ENCODE results near the gene UPK1A. TPM values are rescaled to one million over a fixed set of nuclear protein-coding genes. Genes with fewer than 3 reads are reported as not detected.

Gene UPK1A
- total and polyA plus RNA-seq, 2 donors (not counting 1 experiment from before 2014, with no cell fraction given): 0.16 TPM; not detected in 1

GRCh38 chr19:35629332-35629633, 37.0 kb upstream of the UPK1A start:
- Histone ChIP-seq H3K27me3 (replicated peaks in 1 of 4; ENCODE audit: control extremely low read depth in 1 of 4, control insufficient read depth in 3 of 4, insufficient read depth in 4 of 4, low read length in 3 of 4) (no peaks in the 10 kb centered on the region), H3K36me3 (replicated peaks in 1 of 2; ENCODE audit: control extremely low read depth in 1 of 2, control insufficient read depth in 1 of 2, extremely low read depth in 1 of 2, insufficient read depth in 2 of 2, low read length in 1 of 2) (peaks cover 0 to 34% of the 10 kb centered on the region in 2 experiments), H3K4me1 (ENCODE audit: control insufficient read depth in 2 of 2, insufficient read depth in 2 of 2, low read length in 2 of 2) (peaks cover 8 to 17% of the 10 kb centered on the region in 2 donors), H3K4me2 (replicated peaks; ENCODE audit: low read depth, low read length, poor library complexity, severe bottlenecking) (peak overlapping the region; percentile 78), H3K9ac (ENCODE audit: low read length) (peak overlapping the region; percentile 81), H4K20me1 (ENCODE audit: control insufficient read depth, insufficient read depth, low read length, poor library complexity, severe bottlenecking) (peaks cover 9% of the 10 kb centered on the region), H3K27ac (ENCODE audit: low read length in 2 of 2) (peak overlapping the region; percentile 80 to 89), H3K9me3 (ENCODE audit: control extremely low read depth in 1 of 3, control insufficient read depth in 2 of 3, insufficient read depth in 1 of 3, low read length in 2 of 3) (no peaks in the 10 kb centered on the region), H3K4me3 (ENCODE audit: control extremely low read depth in 1 of 5, extremely low read depth in 1 of 5, insufficient read depth in 1 of 5, low read depth in 2 of 5, low read length in 4 of 5) (peak overlapping the region; percentile 81 to 98 (median 85)), H2AFZ (ENCODE audit: insufficient read depth, low read depth, low read length, poor library complexity, severe bottlenecking) (peak overlapping the region; percentile 91), H3K79me2 (ENCODE audit: control insufficient read depth, insufficient read depth, low read length) (peaks cover 4% of the 10 kb centered on the region)
- POLR2A ChIA-PET: interaction anchor here (2.2 kb wide), 1 partner anchor 19 kb away, joined by 5 read pairs; no protein-coding TSS in a partner anchor
- WGBS (ENCODE audit: insufficient coverage): 9% methylated on average over 10 of the region's 15 CpGs
- Mint-ChIP-seq H3K4me1 (peaks cover 25% of the 10 kb centered on the region), H3K9me3 (ENCODE audit: insufficient read depth) (no peaks in the 10 kb centered on the region), H3K27ac (peak overlapping the region; percentile 99), H3K27me3 (no peaks in the 10 kb centered on the region), H3K4me3 (peak overlapping the region; percentile 99)
- CTCF ChIA-PET: interaction anchor here (0.9 kb wide), 1 partner anchor 23 kb away, joined by 3 read pairs; no protein-coding TSS in a partner anchor
- intact Hi-C loops (cut with micrococcal nuclease): no loop called here
- no peak for ATAC-seq (ENCODE audit: low read depth)
- no peak for TF ChIP-seq CTCF (IDR thresholded peaks at IDR 0.05)
- no peak for TF ChIP-seq EZH2 (IDR thresholded peaks at IDR 0.05; ENCODE audit: borderline replicate concordance, insufficient read depth, low read depth, low read length, poor library complexity, severe bottlenecking)
- no peak for DNase-seq

DNA sequence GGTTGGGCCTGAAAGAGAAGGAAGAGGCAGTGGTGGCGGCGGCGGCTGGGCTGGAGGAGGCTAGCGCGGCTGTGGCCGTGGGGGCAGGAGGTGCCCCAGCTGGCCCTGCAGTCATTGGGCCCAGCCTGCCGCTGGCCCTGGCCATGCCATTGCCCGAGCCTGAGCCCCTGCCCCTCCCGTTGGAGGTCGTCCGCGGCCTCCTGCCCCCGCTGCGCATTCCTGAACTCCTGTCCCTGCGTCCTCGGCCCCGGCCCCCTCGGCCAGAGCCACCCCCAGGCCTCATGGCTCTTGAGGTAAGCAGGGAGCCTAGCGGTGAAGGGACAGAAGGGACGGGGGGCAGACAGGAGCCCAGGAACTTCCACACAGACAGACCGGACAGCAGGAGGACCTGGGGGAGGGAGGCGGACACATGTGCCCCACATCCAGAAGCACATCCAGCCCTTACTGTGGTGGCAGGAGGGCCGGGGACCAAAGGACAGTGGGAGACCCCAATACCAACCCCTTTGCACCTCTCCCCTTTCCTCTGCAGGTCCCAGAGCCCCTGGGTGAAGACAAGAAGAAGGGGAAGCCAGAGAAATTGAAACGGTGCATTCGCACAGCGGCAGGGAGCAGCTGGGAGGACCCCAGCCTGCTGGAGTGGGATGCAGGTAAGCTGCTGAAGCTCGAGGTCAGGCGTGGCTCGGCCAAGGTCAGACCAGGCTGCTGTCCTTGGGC, 32.4 kb upstream of the UPK1A start:
- H3K4me1 Mint-ChIP-seq: peaks cover 15% of the 10 kb centered on the region
- H3K27me3 Mint-ChIP-seq: no peaks in the 10 kb centered on the region
- Histone ChIP-seq H3K4me3 (ENCODE audit: control extremely low read depth in 1 of 5, extremely low read depth in 1 of 5, insufficient read depth in 1 of 5, low read depth in 2 of 5, low read length in 4 of 5) (no peak overlapping the region), H3K79me2 (ENCODE audit: control insufficient read depth, insufficient read depth, low read length) (peaks cover 4% of the 10 kb centered on the region), H3K27me3 (replicated peaks in 1 of 4; ENCODE audit: control extremely low read depth in 1 of 4, control insufficient read depth in 3 of 4, insufficient read depth in 4 of 4, low read length in 3 of 4) (no peaks in the 10 kb centered on the region), H3K4me2 (replicated peaks; ENCODE audit: low read depth, low read length, poor library complexity, severe bottlenecking) (no peak overlapping the region), H3K27ac (ENCODE audit: low read length in 2 of 2) (no peak overlapping the region), H3K9ac (ENCODE audit: low read length) (no peak overlapping the region), H3K36me3 (replicated peaks in 1 of 2; ENCODE audit: control extremely low read depth in 1 of 2, control insufficient read depth in 1 of 2, extremely low read depth in 1 of 2, insufficient read depth in 2 of 2, low read length in 1 of 2) (peaks cover 1 to 64% of the 10 kb centered on the region in 2 experiments), H2AFZ (ENCODE audit: insufficient read depth, low read depth, low read length, poor library complexity, severe bottlenecking) (no peak overlapping the region), H4K20me1 (ENCODE audit: control insufficient read depth, insufficient read depth, low read length, poor library complexity, severe bottlenecking) (peaks cover 9% of the 10 kb centered on the region), H3K9me3 (ENCODE audit: control extremely low read depth in 1 of 3, control insufficient read depth in 2 of 3, insufficient read depth in 1 of 3, low read length in 2 of 3) (no peaks in the 10 kb centered on the region), H3K4me1 (ENCODE audit: control insufficient read depth in 2 of 2, insufficient read depth in 2 of 2, low read length in 2 of 2) (peaks cover 3 to 9% of the 10 kb centered on the region in 2 donors)
- TF ChIP-seq EZH2 (IDR thresholded peaks at IDR 0.05; ENCODE audit: borderline replicate concordance, insufficient read depth, low read depth, low read length, poor library complexity, severe bottlenecking) (no peak), CTCF (IDR thresholded peaks at IDR 0.05) (no peak)
- DNase-seq (no peak), ATAC-seq (ENCODE audit: low read depth) (no peak)
- ChIA-PET CTCF (no interaction called here), POLR2A (interaction anchor here (0.8 kb wide), 1 partner anchor 10 kb away, joined by 3 read pairs; no protein-coding TSS in a partner anchor)
- intact Hi-C loops (cut with micrococcal nuclease): no loop called here
- no peak overlapping the region for H3K4me3 Mint-ChIP-seq
- no peaks in the 10 kb centered on the region for H3K9me3 Mint-ChIP-seq (ENCODE audit: insufficient read depth)
- 94% methylated on average over 25 of the region's 29 CpGs for WGBS (ENCODE audit: insufficient coverage)
- no peak overlapping the region for H3K27ac Mint-ChIP-seq

Data from B cell (primary cell).